ENCODE data around the gene C6orf47. TPM values are rescaled to one million over a fixed set of nuclear protein-coding genes. Genes with fewer than 3 reads are reported as not detected.

C6orf47 gene
- total RNA-seq, 1 donor from 2014 or later = 19.3 TPM

Other genes starting within 250 kb of the C6orf47 start
- gene MICB, start 162.6 kb downstream of the C6orf47 start, total RNA-seq = 30.6 and 31.5 TPM in 2 replicates
- gene MCCD1, start 131.8 kb downstream of the C6orf47 start, total RNA-seq = not detected in 2 replicates
- 579 and 583 TPM in 2 replicates for gene DDX39B, start 118.8 kb downstream of the C6orf47 start, total RNA-seq
- 0.69 and 0.82 TPM in 2 replicates for gene ATP6V1G2, start 114.2 kb downstream of the C6orf47 start, total RNA-seq
- 15.7 and 17.6 TPM in 2 replicates for gene NFKBIL1, start 113.2 kb downstream of the C6orf47 start, total RNA-seq
- gene LTA, start 88.5 kb downstream of the C6orf47 start, total RNA-seq = 293 and 308 TPM in 2 replicates
- gene TNF, start 85.2 kb downstream of the C6orf47 start, total RNA-seq = 94.4 and 96.8 TPM in 2 replicates
- 16.3 and 16.6 TPM in 2 replicates for gene LTB, start 78.4 kb downstream of the C6orf47 start, total RNA-seq
- gene LST1, start 74.5 kb downstream of the C6orf47 start, total RNA-seq = 10.2 and 14.6 TPM in 2 replicates
- gene NCR3, start 67.8 kb downstream of the C6orf47 start, total RNA-seq = 8.0 and 9.3 TPM in 2 replicates
- 71.8 and 78.2 TPM in 2 replicates for gene AIF1, start 45.5 kb downstream of the C6orf47 start, total RNA-seq
- 298 and 304 TPM in 2 replicates for gene PRRC2A, start 40.1 kb downstream of the C6orf47 start, total RNA-seq
- 330 and 335 TPM in 2 replicates for gene BAG6, start 8.1 kb downstream of the C6orf47 start, total RNA-seq
- gene APOM, start 4.9 kb downstream of the C6orf47 start, total RNA-seq = 2.3 and 2.4 TPM in 2 replicates
- gene GPANK1, start 4.2 kb upstream of the C6orf47 start, total RNA-seq = 31.5 and 34.7 TPM in 2 replicates
- gene CSNK2B, start 5.3 kb upstream of the C6orf47 start, total RNA-seq = 266 and 279 TPM in 2 replicates
- gene LY6G5B, start 9.2 kb upstream of the C6orf47 start, total RNA-seq = 31.0 and 32.1 TPM in 2 replicates
- 4.6 and 4.8 TPM in 2 replicates for gene LY6G5C, start 20.3 kb upstream of the C6orf47 start, total RNA-seq
- gene ABHD16A, start 42.5 kb upstream of the C6orf47 start, total RNA-seq = 51.4 and 52.7 TPM in 2 replicates
- not detected in 2 replicates for gene LY6G6F, start 46.1 kb upstream of the C6orf47 start, total RNA-seq
- gene LY6G6D, start 54.6 kb upstream of the C6orf47 start, total RNA-seq = not detected in 2 replicates
- not detected in 2 replicates for gene LY6G6C, start 61.0 kb upstream of the C6orf47 start, total RNA-seq
- not detected in 2 replicates for gene MPIG6B, start 62.6 kb upstream of the C6orf47 start, total RNA-seq
- 5.8 and 7.7 TPM in 2 replicates for gene DDAH2, start 68.5 kb upstream of the C6orf47 start, total RNA-seq
- gene CLIC1, start 75.8 kb upstream of the C6orf47 start, total RNA-seq = 412 and 423 TPM in 2 replicates
- gene MSH5, start 79.2 kb upstream of the C6orf47 start, total RNA-seq = 82.8 and 93.3 TPM in 2 replicates
- gene SAPCD1, start 101.9 kb upstream of the C6orf47 start, total RNA-seq = 16.4 and 18.9 TPM in 2 replicates
- 5.6 and 5.9 TPM in 2 replicates for gene VWA7, start 116.5 kb upstream of the C6orf47 start, total RNA-seq
- 166 and 176 TPM in 2 replicates for gene VARS1, start 135.0 kb upstream of the C6orf47 start, total RNA-seq
- gene LSM2, start 146.2 kb upstream of the C6orf47 start, total RNA-seq = 130 TPM in 2 replicates
- 2.1 and 2.4 TPM in 2 replicates for gene HSPA1L, start 154.5 kb upstream of the C6orf47 start, total RNA-seq
- 112 and 118 TPM in 2 replicates for gene HSPA1A, start 154.8 kb upstream of the C6orf47 start, total RNA-seq
- 116 and 120 TPM in 2 replicates for gene HSPA1B, start 167.0 kb upstream of the C6orf47 start, total RNA-seq
- 21.3 and 21.6 TPM in 2 replicates for gene NEU1, start 202.0 kb upstream of the C6orf47 start, total RNA-seq
- gene SLC44A4, start 218.2 kb upstream of the C6orf47 start, total RNA-seq = 0.18 TPM in 1 of 2 replicates, not detected in the other
- 76.3 and 76.5 TPM in 2 replicates for gene EHMT2, start 236.9 kb upstream of the C6orf47 start, total RNA-seq
- 4.8 and 4.9 TPM in 2 replicates for gene ZBTB12, start 241.3 kb upstream of the C6orf47 start, total RNA-seq

Data from activated T-helper 2 cell treated with anti-CD3 and anti-CD28 coated beads, Interferon-gamma antibody, Interleukin-2, Interleukin-4, amounts not matched to agents 10 μg/mL and 5 μg/mL and 100 μg/mL, durations not matched to agents 14 hours and 24 hours and 36 hours (primary cell).